GM13976 (cell line): ENCODE measurements around the gene TSEN2.

Experiments used
- DNase-seq: peaks from one replicate; pipeline ENCODE4 v3.0.0; 2012; ENCODE audit warnings: low spot score
- CTCF ChIP-seq: IDR thresholded peaks from 2 replicates; pipeline ENCODE4 v1.5.1; 2012; ENCODE audit warnings: borderline replicate concordance, mild to moderate bottlenecking; ENCODE audit not compliant: insufficient read depth; ENCODE audit errors: extremely low read depth, missing control alignments, control extremely low read depth
- in situ Hi-C: fragments of 300-500 bp; cut with MboI; formaldehyde crosslinking; loops from one replicate; pipeline ENCODE4 v1.12.0; 2022; ENCODE audit warnings: low sequenced_read_pairs, mixed read lengths, inconsistent platforms; ENCODE audit not compliant: unreplicated experiment

Gene TSEN2

GRCh38 chr3:12460127-12460526 lies 24.2 kb upstream of the TSEN2 start:
- TF ChIP-seq CTCF: no peak
- in situ Hi-C loops: no loop called here
- no peak for DNase-seq

- DNase-seq: no peak
- no peak for TF ChIP-seq CTCF
- in situ Hi-C loops: no loop called here
Observed at GRCh38 chr3:12461097-12461649, 23.1 kb upstream of the TSEN2 start.

GRCh38 chr3:12462159-12462947 lies 21.9 kb upstream of the TSEN2 start:
- no peak for DNase-seq
- in situ Hi-C loops: no loop called here
- TF ChIP-seq CTCF: no peak

GRCh38 chr3:12463686-12464085 lies 20.6 kb upstream of the TSEN2 start:
- DNase-seq: no peak
- in situ Hi-C loops: no loop called here
- TF ChIP-seq CTCF: no peak

- DNase-seq: no peak
- TF ChIP-seq CTCF: no peak
- in situ Hi-C loops: no loop called here
Observed at GRCh38 chr3:12464181-12464580, 20.1 kb upstream of the TSEN2 start.

- DNase-seq: no peak
- in situ Hi-C loops: no loop called here
- TF ChIP-seq CTCF: no peak
Observed at GRCh38 chr3:12465151-12465835, 19.0 kb upstream of the TSEN2 start.
